GM21528 (cell line): ENCODE results near the gene GALNT10.
"Not testable (repeated sequence)": the region's sequence is repeated elsewhere in the genome, so short reads cannot be mapped to it uniquely, and the experiment has no call there.

ENCODE experiments used
- ATAC-seq: cut with Tn5 transposase; IDR thresholded peaks from one replicate; pipeline ENCODE4 v1.9.1; 2021; ENCODE audit warnings: mild to moderate bottlenecking, moderate library complexity; ENCODE audit not compliant: unreplicated experiment, low FRiP score

Gene GALNT10

DNA sequence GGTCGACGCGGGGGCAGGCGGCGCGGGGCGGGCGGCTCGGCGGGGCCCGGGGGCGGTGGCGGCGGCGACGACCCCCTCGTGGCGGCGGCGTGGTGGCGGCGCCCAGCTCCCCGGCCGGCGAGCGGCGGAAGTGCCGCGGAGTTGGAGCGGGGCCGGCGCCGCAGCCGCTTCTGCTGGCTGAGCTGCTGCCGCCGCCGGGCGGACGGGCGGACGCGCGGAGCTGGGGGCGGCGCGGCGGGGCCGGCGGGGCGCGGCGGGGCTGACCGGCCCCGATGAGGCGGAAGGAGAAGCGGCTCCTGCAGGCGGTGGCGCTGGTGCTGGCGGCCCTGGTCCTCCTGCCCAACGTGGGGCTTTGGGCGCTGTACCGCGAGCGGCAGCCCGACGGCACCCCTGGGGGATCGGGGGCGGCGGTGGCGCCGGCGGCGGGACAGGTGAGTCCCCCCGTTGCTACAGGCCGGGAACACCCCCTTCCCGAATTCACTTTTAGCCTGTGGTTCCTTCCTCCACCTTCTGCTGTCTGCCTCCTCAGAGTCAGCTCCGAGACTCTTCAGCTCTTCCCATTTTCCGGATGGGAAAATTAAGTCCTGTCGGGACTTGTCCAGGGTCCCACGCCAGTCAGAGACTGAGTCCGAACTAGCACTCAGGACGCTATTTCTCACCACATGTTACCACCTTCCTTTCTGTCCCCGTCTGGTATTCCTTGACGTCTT, at the start of gene GALNT10:
Gene GALNT10, plus strand, starts transcription at position 139 of the 710 bp plus-strand sequence. Its CDS starts 134 bp downstream, at position 273.
- ATAC-seq: peak; percentile 70

GRCh38 chr5:154141745-154142221, 48.8 kb upstream of the GALNT10 start:
- no peak for ATAC-seq

GRCh38 chr5:154143211-154143641, 47.3 kb upstream of the GALNT10 start:
- no peak for ATAC-seq

- no peak for ATAC-seq
Measured at GRCh38 chr5:154145268-154145667, 45.3 kb upstream of the GALNT10 start.

DNA sequence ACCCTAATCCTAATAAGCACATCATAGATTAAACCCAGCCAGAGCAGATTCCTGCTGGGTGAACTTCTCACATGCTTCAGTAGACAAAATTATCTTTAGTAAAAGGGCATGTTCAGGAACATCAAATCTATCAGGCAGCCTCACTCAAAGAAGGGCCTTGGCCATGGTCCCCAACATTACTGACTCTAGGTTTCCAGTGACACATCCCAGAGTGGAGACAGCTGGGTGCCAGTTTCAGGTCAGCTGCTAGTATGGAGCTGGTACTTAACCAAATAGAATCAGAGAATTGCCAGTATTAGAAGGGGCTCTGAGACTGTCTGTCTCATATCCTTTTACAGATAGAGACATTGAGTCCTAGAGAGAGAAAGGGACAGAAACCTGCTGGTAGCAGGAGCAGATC, 44.1 kb upstream of the GALNT10 start:
- ATAC-seq: no peak

DNA sequence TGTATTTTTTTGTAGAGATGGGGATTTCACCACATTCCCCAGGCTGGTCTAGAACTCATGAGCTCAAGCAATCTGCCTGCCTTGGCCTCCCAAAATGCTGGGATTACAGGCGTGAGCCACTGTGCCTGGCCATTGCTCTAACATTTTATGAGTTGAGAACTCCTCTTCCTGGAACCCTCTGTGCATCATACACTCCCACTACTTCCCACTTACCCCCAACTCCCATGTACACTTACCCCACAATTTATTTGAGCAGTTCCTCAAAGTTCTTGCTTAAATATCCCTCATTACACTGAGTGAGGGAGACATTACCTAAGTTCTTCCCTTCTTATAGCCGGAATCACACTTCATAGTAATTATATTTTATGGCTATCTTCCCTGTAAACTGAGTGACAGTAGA, 42.9 kb upstream of the GALNT10 start:
- no peak for ATAC-seq

DNA sequence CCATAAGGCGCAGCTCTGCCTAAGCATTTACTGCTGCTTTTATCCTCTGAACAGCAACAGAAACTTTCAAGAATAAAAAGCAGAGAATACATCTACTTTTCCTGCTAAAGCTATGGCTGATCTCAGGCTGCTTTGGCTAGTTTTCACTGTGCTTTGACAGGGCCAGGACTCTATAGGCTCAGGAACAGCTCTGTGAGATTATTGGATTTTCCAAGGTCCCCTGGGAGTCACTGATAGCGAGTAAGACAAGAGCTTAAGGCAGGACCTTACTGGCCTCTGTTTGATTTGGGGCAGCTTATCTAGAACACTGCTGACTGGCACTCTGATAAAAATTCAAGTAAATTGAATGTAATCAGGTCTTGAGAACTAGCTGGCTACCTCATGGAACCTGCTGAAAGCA, 40.1 kb upstream of the GALNT10 start:
- not testable (repeated sequence) for ATAC-seq

- ATAC-seq: no peak
Measured at GRCh38 chr5:154157483-154158378, 32.8 kb upstream of the GALNT10 start.

GRCh38 chr5:154158379-154158737, 32.2 kb upstream of the GALNT10 start:
- no peak for ATAC-seq

GRCh38 chr5:154159343-154159742, 31.2 kb upstream of the GALNT10 start:
- no peak for ATAC-seq

DNA sequence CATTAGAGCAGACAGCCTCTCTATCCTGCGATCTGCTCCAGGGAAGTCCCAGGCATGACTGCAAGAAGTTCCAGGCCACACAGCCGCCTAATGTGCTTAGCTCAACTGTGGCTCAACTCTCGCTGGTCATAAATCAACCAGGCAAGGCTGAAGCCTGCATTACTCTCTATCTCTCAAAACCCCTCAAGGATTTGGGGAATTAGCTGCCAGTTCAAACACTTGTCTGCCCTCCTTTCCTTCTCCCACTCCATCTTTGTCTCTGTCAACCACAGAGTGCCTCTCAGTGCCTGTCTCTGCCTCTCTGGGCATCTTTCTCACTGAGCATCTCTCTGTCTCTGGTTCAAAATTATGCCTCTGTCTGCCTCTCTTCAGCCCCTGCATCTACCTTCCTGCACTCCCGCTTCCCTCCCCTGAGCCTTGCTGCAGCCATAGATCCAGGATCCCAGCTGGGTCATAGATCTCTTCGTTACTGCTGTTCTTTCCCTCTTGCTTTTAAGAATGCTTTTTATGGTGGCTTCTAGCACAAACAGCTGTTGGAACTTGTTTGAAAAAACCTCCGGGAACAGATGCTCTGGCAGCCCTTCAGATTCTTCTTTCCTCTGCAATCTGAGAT, 27.9 kb upstream of the GALNT10 start:
- no peak for ATAC-seq

GRCh38 chr5:154163327-154164248, 26.9 kb upstream of the GALNT10 start:
- ATAC-seq: no peak

DNA sequence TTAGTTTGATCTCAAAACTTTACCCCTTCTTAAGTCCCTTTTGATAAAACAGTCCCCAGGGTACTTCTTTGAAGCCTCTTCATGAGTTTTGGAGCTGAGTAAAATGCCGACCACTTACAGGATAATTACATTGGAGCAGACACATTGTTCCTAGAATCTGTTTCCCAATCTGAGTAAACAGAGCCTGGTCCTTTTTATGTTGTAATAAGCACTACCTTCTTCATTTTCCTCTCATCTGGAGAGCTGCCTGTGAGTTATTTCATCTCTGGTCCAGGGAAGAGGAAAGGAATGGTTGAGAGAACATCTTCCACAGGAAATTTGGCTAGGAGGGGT, 26.3 kb upstream of the GALNT10 start:
- ATAC-seq: no peak

- no peak for ATAC-seq
Measured at GRCh38 chr5:154165886-154166285, 24.6 kb upstream of the GALNT10 start.

DNA sequence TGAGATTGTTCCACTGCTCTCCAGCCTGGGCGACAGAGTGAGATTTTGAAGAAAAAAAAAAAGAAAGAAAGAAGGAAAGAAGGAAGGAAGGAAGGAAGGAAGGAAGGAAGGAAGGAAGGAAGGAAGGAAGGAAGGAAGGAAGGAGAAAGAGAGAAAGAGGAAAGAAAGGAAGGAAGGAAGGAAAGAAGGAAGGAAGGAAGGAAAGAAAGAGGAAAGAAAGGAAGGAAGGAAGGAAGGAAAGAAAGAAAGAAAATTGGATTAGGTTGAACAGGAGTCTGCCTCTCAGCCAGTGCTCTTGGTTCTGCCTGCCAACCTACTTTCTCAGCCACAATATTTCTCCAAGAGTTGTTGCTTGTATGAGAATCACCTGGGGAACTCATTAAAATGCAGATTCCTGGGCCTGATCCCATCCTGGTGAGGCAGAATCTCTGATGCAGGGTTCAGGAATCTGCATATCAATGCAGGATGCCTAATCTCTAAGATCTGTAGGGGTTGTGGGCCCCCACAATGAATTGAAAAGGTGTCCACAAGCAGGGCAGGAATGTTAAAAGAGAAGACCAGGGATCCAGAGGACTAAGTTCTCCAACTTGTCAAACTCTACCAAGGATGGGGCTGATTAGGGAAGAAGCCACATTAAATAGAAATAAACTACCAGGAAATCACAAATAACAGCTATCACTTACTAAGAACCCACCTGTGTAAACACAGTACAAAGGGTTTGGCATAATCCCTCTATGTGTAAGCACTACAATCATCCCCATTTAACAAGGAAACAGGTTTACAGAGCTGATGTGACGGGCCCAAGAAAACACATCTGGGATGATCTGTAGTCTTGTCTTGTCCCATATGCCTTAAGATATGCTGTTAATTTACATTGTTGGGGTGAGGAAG, 23.4 kb upstream of the GALNT10 start:
- ATAC-seq: no peak

- ATAC-seq: no peak
Measured at GRCh38 chr5:154168395-154168794, 22.1 kb upstream of the GALNT10 start.

- no peak for ATAC-seq
Measured at GRCh38 chr5:154172785-154173184, 17.7 kb upstream of the GALNT10 start.

DNA sequence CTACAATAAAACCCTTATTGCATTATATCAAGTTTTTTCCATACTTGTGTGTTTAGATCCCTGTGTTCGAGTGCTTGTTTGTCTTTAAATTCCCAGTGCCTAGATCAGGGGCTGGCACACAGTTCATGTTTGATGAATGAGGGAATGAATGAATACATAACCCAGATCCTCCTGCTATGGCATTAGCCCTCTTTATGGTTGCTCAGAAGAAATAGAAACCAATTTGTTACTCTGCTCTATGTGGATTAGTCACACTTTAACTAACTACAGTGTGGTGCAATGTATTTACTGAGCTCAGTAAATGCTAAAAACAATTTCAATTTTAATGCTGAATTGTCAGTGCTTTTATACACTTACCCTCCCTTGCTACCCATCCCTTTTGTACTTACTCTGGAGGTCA, 16.4 kb upstream of the GALNT10 start:
- ATAC-seq: no peak

- ATAC-seq: no peak
Measured at GRCh38 chr5:154176181-154176580, 14.4 kb upstream of the GALNT10 start.
